ENCODE data around the gene RPIA. TPM values are rescaled to one million over a fixed set of nuclear protein-coding genes. Genes with fewer than 3 reads are reported as not detected.

RPIA gene
- total and polyA plus RNA-seq, 9 of the 15 experiments (the other 6 are each of a cell fraction or from before 2014, with no cell fraction given): 7.8 to 41.2 (median 25.8) TPM

- TF ChIP-seq ZNF696 (CRISPR knock-in tag; conservative IDR thresholded peaks at IDR 0.05): no peak
- 0 out of 2 replicates have a peak, but pooled peaks have one; percentile 13 for TF ChIP-seq ZEB2 (IDR thresholded peaks at IDR 0.05)
- TF ChIP-seq CEBPG (CRISPR knock-in tag; IDR thresholded peaks at IDR 0.05): no peak
- TF ChIP-seq CEBPG (tag; conservative IDR thresholded peaks at IDR 0.05 in 1 of 2, IDR thresholded peaks at IDR 0.05 in 1 of 2): peak in 1 of 2 experiments; percentile 6; a peak in 1 of 4 replicates
- peak; percentile 70 for TF ChIP-seq TAL1 (IDR thresholded peaks at IDR 0.05)
- TF ChIP-seq ZNF121 (CRISPR knock-in tag; conservative IDR thresholded peaks at IDR 0.05): no peak
- no peak for TF ChIP-seq GTF2E2 (tag; IDR thresholded peaks at IDR 0.05)
- 0 out of 2 replicates have a peak, but pooled peaks have one; percentile 0 for TF ChIP-seq EP300 (IDR thresholded peaks at IDR 0.05; ENCODE audit: low read length)
- TF ChIP-seq MTA2 (IDR thresholded peaks at IDR 0.05; ENCODE audit: low read depth): 0 out of 2 replicates have a peak, but pooled peaks have one; percentile 17
- TF ChIP-seq CBFA2T3 (IDR thresholded peaks at IDR 0.05): peak; percentile 32
- peak; percentile 64; the same call in 1 of the 2 replicates for TF ChIP-seq TCF3 (CRISPR knock-in tag; IDR thresholded peaks at IDR 0.05)
- TF ChIP-seq HDAC2 (IDR thresholded peaks at IDR 0.05): 0 out of 2 replicates have a peak, but pooled peaks have one; percentile 6
- TF ChIP-seq TEAD4 (IDR thresholded peaks at IDR 0.05; ENCODE audit: low read length): peak; percentile 29; the same call in 1 of the 2 replicates
- TF ChIP-seq TEAD4 (CRISPR knock-in tag; IDR thresholded peaks at IDR 0.05; ENCODE audit: borderline replicate concordance): no peak
- no peak for TF ChIP-seq ZNF384 (IDR thresholded peaks at IDR 0.05; ENCODE audit: low read depth, low read length)
- TF ChIP-seq ZBTB8A (IDR thresholded peaks at IDR 0.05; ENCODE audit: partially characterized antibody): no peak
- TF ChIP-seq ARID1B (IDR thresholded peaks at IDR 0.05): peak; percentile 63
Measured at GRCh38 chr2:88754585-88755320, 63.3 kb downstream of the RPIA start (continued).
